Neural progenitor cell (in vitro differentiated cells): ENCODE data around the gene PRKAA1. TPM values are rescaled to one million over a fixed set of nuclear protein-coding genes. Genes with fewer than 3 reads are reported as not detected.
"Not testable (repeated sequence)": the region's sequence is repeated elsewhere in the genome, so short reads cannot be mapped to it uniquely, and the experiment has no call there.

ENCODE experiments used
- DNase-seq: peaks from one replicate; pipeline ENCODE4 v3.0.0-alpha.2; 2016; ENCODE audit warnings: low spot score
- H2AFZ ChIP-seq: fragments of 200-600 bp; sonication (generic); replicated peaks from 2 replicates; pipeline ENCODE4 v1.6.1; 2016; ENCODE audit warnings: antibody characterized with exemption
- H3F3A ChIP-seq: fragments of 200-600 bp; sonication (generic); 2 replicates; pipeline ENCODE4 v1.6.1; 2016; ENCODE audit warnings: antibody characterized with exemption, low read depth
- H3K27ac ChIP-seq: fragments of 200-600 bp; sonication (generic); 2 replicates; pipeline ENCODE4 v1.5.1; 2016; ENCODE audit warnings: mild to moderate bottlenecking
- H3K27me3 ChIP-seq: fragments of 200-600 bp; sonication (generic); 2 replicates; pipeline ENCODE4 v1.6.1; 2016; ENCODE audit warnings: mild to moderate bottlenecking, moderate library complexity
- H3K36me3 ChIP-seq: fragments of 200-600 bp; sonication (generic); 2 replicates; pipeline ENCODE4 v1.5.1; 2016
- H3K4me1 ChIP-seq: fragments of 200-600 bp; sonication (generic); 2 replicates; pipeline ENCODE4 v1.6.1; 2016; ENCODE audit warnings: mixed run types
- H3K4me2 ChIP-seq: fragments of 200-600 bp; sonication (generic); 2 replicates; pipeline ENCODE4 v1.6.1; 2016
- H3K4me3 ChIP-seq: fragments of 200-600 bp; sonication (generic); 2 replicates; pipeline ENCODE4 v1.5.1; 2016
- H3K79me2 ChIP-seq: fragments of 200-600 bp; sonication (generic); 2 replicates; pipeline ENCODE4 v1.6.1; 2016; ENCODE audit warnings: low read depth
- H3K9ac ChIP-seq: fragments of 200-600 bp; sonication (generic); 2 replicates; pipeline ENCODE4 v1.6.1; 2016
- H3K9me3 ChIP-seq: fragments of 200-600 bp; sonication (generic); 2 replicates; pipeline ENCODE4 v1.5.1; 2016; ENCODE audit warnings: low read depth
- H4K20me1 ChIP-seq: fragments of 200-600 bp; sonication (generic); 2 replicates; pipeline ENCODE4 v1.6.1; 2016; ENCODE audit warnings: low read depth
- H3K27ac Mint-ChIP-seq: 3 replicates; pipeline ENCODE4 v1.8.0; 2021; ENCODE audit warnings: mixed read lengths
- H3K27me3 Mint-ChIP-seq: 2 replicates; pipeline ENCODE4 v1.8.0; 2022; ENCODE audit warnings: low read depth, mild to moderate bottlenecking, inconsistent platforms, moderate library complexity, mixed read lengths; ENCODE audit not compliant: insufficient read depth
- H3K36me3 Mint-ChIP-seq: 3 replicates; pipeline ENCODE4 v1.8.0; 2021; ENCODE audit warnings: mixed read lengths
- H3K4me1 Mint-ChIP-seq: 3 replicates; pipeline ENCODE4 v1.8.0; 2021; ENCODE audit warnings: mixed read lengths
- H3K4me3 Mint-ChIP-seq: 3 replicates; pipeline ENCODE4 v1.8.0; 2021; ENCODE audit warnings: mild to moderate bottlenecking, moderate library complexity, mixed read lengths
- H3K9me3 Mint-ChIP-seq: 3 replicates; pipeline ENCODE4 v1.8.0; 2020; ENCODE audit warnings: mixed read lengths
- EZH2 ChIP-seq: fragments of 200-600 bp; sonication (generic); IDR thresholded peaks from 2 replicates; pipeline ENCODE4 v1.6.1; 2017; ENCODE audit warnings: antibody characterized with exemption, mild to moderate bottlenecking, moderate library complexity
- EZH2phosphoT487 ChIP-seq: fragments of 200-600 bp; sonication (generic); IDR thresholded peaks from 2 replicates; pipeline ENCODE4 v1.6.1; 2017; ENCODE audit warnings: antibody characterized with exemption
- total RNA-seq: library from RNA; depleted of rRNA; stranded (reverse); fragments of >200 nt; gene quantifications from 2 replicates; pipeline ENCODE4 v1.2.3, GENCODE V29; 2015; ENCODE audit warnings: low replicate concordance
- TF ChIP-seq, protein P1 (sequence below): fragments of 200-600 bp; sonication (generic); IDR thresholded peaks from 2 replicates; pipeline ENCODE4 v1.5.1; 2017; ENCODE audit warnings: antibody characterized with exemption, mild to moderate bottlenecking

Gene PRKAA1
- total RNA-seq, 1 donor from 2014 or later: 58.5 TPM

DNA sequence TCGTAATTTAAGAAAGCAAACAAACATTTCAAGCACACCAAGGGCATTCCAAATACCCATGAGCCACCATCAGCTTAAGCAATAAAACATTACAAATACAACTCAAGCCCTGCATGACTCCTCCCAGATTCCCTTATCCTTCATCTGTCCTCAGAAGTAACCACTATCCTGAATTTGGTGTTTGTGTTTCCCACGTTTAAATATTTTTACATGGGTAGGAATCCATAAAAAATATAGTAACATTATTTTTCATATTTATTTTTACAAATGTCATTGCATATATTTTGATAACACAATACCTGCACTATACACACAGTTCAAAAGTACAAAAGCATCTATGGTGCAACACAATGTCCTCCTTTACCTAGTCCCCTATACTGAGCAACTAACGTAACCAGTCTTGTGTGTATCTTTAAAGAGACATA is 6.4 kb downstream of the PRKAA1 start:
- Histone ChIP-seq H3K9ac (no peak overlapping the region), H3K4me1 (peaks cover 3% of the 10 kb centered on the region), H3K4me3 (no peak overlapping the region), H2AFZ (no peak overlapping the region), H3K9me3 (peaks cover 7% of the 10 kb centered on the region), H3F3A (no peaks in the 10 kb centered on the region), H3K27ac (no peak overlapping the region), H4K20me1 (peaks cover 49% of the 10 kb centered on the region), H3K79me2 (peaks cover 100% of the 10 kb centered on the region), H3K36me3 (peaks cover 7% of the 10 kb centered on the region), H3K27me3 (no peaks in the 10 kb centered on the region), H3K4me2 (no peak overlapping the region)
- H3K27me3 Mint-ChIP-seq: no peaks in the 10 kb centered on the region
- no peak for DNase-seq
- peaks cover 39% of the 10 kb centered on the region for H3K9me3 Mint-ChIP-seq
- H3K4me3 Mint-ChIP-seq: no peak overlapping the region
- H3K4me1 Mint-ChIP-seq: peaks cover 6% of the 10 kb centered on the region
- TF ChIP-seq EZH2 (no peak), EZH2phosphoT487 (no peak)
- TF ChIP-seq, protein P1, sequence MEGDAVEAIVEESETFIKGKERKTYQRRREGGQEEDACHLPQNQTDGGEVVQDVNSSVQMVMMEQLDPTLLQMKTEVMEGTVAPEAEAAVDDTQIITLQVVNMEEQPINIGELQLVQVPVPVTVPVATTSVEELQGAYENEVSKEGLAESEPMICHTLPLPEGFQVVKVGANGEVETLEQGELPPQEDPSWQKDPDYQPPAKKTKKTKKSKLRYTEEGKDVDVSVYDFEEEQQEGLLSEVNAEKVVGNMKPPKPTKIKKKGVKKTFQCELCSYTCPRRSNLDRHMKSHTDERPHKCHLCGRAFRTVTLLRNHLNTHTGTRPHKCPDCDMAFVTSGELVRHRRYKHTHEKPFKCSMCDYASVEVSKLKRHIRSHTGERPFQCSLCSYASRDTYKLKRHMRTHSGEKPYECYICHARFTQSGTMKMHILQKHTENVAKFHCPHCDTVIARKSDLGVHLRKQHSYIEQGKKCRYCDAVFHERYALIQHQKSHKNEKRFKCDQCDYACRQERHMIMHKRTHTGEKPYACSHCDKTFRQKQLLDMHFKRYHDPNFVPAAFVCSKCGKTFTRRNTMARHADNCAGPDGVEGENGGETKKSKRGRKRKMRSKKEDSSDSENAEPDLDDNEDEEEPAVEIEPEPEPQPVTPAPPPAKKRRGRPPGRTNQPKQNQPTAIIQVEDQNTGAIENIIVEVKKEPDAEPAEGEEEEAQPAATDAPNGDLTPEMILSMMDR: no peak
- peaks cover 51% of the 10 kb centered on the region for H3K36me3 Mint-ChIP-seq
- H3K27ac Mint-ChIP-seq: no peak overlapping the region

DNA sequence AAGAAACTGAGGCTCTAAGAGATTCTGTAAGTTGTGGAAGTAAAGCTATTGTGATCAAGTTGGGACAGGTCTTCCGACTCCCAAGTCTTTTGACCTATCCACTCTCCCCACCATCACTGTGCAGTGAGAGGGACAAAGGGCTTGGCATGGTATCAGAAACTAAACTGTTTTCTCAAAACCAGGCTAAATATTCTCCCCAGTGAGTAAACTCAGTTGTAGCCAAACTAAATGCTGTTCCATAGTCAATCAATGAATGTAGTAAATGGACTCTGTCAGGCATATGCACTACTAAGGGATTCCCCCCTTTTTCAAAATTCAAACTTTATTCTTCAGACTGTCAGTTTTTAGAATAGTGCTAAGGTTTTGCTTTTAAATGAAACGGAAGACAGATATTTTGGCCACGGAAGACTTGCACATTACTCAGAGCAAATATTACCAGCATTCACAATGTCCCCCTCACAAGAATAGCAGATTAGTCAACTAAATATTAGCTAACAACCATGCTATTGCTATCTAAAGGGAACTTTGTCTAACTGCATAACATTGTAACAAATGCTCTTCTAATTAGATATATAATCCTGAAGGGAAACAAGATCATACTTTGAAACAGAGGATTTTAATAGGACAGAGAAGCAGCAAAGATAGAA is 7.1 kb downstream of the PRKAA1 start:
- Mint-ChIP-seq H3K9me3 (peaks cover 44% of the 10 kb centered on the region), H3K4me3 (no peak overlapping the region), H3K36me3 (peaks cover 54% of the 10 kb centered on the region), H3K4me1 (peaks cover 2% of the 10 kb centered on the region), H3K27ac (no peak overlapping the region), H3K27me3 (no peaks in the 10 kb centered on the region)
- H3K9ac ChIP-seq: no peak overlapping the region
- H3K4me3 ChIP-seq: no peak overlapping the region
- H3K4me1 ChIP-seq: no peaks in the 10 kb centered on the region
- peaks cover 7% of the 10 kb centered on the region for H3K36me3 ChIP-seq
- DNase-seq: no peak
- H3F3A ChIP-seq: no peaks in the 10 kb centered on the region
- no peaks in the 10 kb centered on the region for H3K27me3 ChIP-seq
- peaks cover 100% of the 10 kb centered on the region for H3K79me2 ChIP-seq
- no peak overlapping the region for H3K27ac ChIP-seq
- no peak overlapping the region for H2AFZ ChIP-seq
- peaks cover 7% of the 10 kb centered on the region for H3K9me3 ChIP-seq
- H3K4me2 ChIP-seq: no peak overlapping the region
- H4K20me1 ChIP-seq: peaks cover 45% of the 10 kb centered on the region
- TF ChIP-seq, protein P1: no peak
- TF ChIP-seq EZH2 (no peak), EZH2phosphoT487 (no peak)

DNA sequence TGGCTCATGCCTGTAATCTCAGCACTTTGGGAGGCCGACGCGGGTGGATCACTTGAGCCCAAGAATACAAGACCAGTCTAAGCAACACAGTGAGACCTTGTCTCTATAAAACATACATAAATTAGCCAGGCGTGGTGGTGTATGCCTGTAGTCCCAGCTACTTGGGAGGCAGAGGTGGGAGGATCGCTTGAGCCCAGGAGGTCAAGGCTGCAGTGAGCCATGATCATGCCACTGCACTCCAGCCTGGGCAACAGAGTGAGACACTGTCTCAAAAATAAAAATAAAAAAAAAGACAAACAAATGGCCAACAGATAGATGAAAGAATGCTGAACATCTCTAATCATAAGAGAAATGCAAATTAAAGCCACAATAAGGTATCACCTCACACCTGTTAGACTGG is 9.2 kb downstream of the PRKAA1 start:
- not testable (repeated sequence) for H3K4me3 Mint-ChIP-seq, H3K27me3 ChIP-seq, H3K27ac ChIP-seq, H3K36me3 ChIP-seq, H3K4me2 ChIP-seq, H3K4me1 Mint-ChIP-seq, DNase-seq, H3K9me3 ChIP-seq, H3K27me3 Mint-ChIP-seq, H3K4me1 ChIP-seq, H3K4me3 ChIP-seq, H2AFZ ChIP-seq, H3K9ac ChIP-seq, H3F3A ChIP-seq, H3K27ac Mint-ChIP-seq
- Histone ChIP-seq H4K20me1 (peaks cover 43% of the 10 kb centered on the region), H3K79me2 (peaks cover 100% of the 10 kb centered on the region)
- H3K9me3 Mint-ChIP-seq: peaks cover 46% of the 10 kb centered on the region
- H3K36me3 Mint-ChIP-seq: peaks cover 47% of the 10 kb centered on the region

DNA sequence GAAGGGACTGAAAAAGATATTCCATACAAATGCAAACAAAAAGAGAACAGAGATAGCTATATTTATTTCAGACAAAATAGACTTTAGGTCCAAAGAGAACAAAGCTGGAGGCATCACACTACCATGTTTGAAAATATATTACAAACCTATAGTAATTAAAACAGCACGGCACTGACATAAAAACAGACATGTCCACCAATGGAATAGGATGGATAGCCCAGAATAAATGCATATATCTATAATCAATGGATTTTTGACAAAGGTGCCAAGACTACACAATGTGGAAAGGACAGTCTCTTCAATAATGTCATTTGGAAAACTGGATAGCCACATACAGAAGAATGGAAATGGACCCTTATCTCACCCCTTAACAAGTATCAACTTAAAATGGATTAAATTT is 10.2 kb downstream of the PRKAA1 start:
- H3K4me1 Mint-ChIP-seq: no peaks in the 10 kb centered on the region

DNA sequence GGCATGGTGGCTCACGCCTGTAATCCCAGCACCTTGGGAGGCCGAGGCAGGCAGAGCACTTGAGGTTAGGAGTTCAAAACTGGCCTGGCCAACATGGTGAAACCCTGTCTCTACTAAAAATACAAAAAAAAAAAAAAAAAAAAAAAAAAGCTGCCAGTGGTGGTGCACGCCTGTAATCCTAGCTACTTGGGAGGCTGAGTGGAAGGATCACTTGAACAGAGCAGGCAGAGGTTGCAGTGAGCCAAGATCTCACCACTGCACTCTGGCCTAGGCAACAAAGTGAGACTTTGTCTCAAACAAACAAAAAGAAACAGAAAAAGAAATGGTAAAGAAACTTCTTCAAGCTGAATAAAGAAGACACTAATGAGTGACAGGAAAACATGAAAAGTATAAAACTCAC is 11.5 kb downstream of the PRKAA1 start:
- DNase-seq, H3K27me3 Mint-ChIP-seq, H3K27me3 ChIP-seq, H3K36me3 ChIP-seq, H3K4me3 ChIP-seq, H3K4me3 Mint-ChIP-seq, H2AFZ ChIP-seq, H3K27ac ChIP-seq, H3K4me1 Mint-ChIP-seq, H3K9me3 ChIP-seq, H3F3A ChIP-seq, H3K4me2 ChIP-seq, H3K9ac ChIP-seq, H3K27ac Mint-ChIP-seq, H3K4me1 ChIP-seq: not testable (repeated sequence)
- H3K36me3 Mint-ChIP-seq: peaks cover 37% of the 10 kb centered on the region
- Histone ChIP-seq H4K20me1 (peaks cover 43% of the 10 kb centered on the region), H3K79me2 (peaks cover 100% of the 10 kb centered on the region)
- H3K9me3 Mint-ChIP-seq: peaks cover 38% of the 10 kb centered on the region

More for the DNA sequence above, 10.2 kb downstream of the PRKAA1 start:
- Mint-ChIP-seq H3K27ac (no peak overlapping the region), H3K36me3 (peaks cover 37% of the 10 kb centered on the region), H3K27me3 (no peaks in the 10 kb centered on the region), H3K4me3 (no peak overlapping the region), H3K9me3 (peaks cover 39% of the 10 kb centered on the region)
- H2AFZ ChIP-seq: no peak overlapping the region
- peaks cover 40% of the 10 kb centered on the region for H4K20me1 ChIP-seq
- peaks cover 100% of the 10 kb centered on the region for H3K79me2 ChIP-seq
- no peak overlapping the region for H3K9ac ChIP-seq
- TF ChIP-seq, protein P1: no peak
- TF ChIP-seq EZH2phosphoT487 (no peak), EZH2 (no peak)
- H3F3A ChIP-seq: no peaks in the 10 kb centered on the region
- H3K4me2 ChIP-seq: no peak overlapping the region
- no peaks in the 10 kb centered on the region for H3K27me3 ChIP-seq
- no peak overlapping the region for H3K4me3 ChIP-seq
- H3K4me1 ChIP-seq: no peaks in the 10 kb centered on the region
- DNase-seq: no peak
- peaks cover 7% of the 10 kb centered on the region for H3K9me3 ChIP-seq
- H3K36me3 ChIP-seq: peaks cover 7% of the 10 kb centered on the region
- no peak overlapping the region for H3K27ac ChIP-seq
